GM20000 (cell line): Measurements from ENCODE around the gene FBXW5.

Source experiments
- DNase-seq: peaks from one replicate; pipeline ENCODE4 v3.0.0; 2012; ENCODE audit warnings: low spot score
- CTCF ChIP-seq: IDR thresholded peaks from 2 replicates; pipeline ENCODE4 v1.5.1; 2012; ENCODE audit warnings: mild to moderate bottlenecking, control low read depth; ENCODE audit errors: extremely low read depth, missing control alignments

FBXW5 gene

GRCh38 chr9:136969774-136970173, 25.2 kb upstream of the FBXW5 start:
- no peak for DNase-seq
- no peak for TF ChIP-seq CTCF

GRCh38 chr9:136969150-136969549, 24.6 kb upstream of the FBXW5 start:
- TF ChIP-seq CTCF = no peak
- DNase-seq = no peak

- no peak for TF ChIP-seq CTCF
- DNase-seq = no peak
Observed at GRCh38 chr9:136968333-136969127, 24.0 kb upstream of the FBXW5 start.

GRCh38 chr9:136965771-136966484, 21.4 kb upstream of the FBXW5 start:
- no peak for TF ChIP-seq CTCF
- no peak for DNase-seq

- DNase-seq = no peak
- TF ChIP-seq CTCF = no peak
Observed at GRCh38 chr9:136964833-136965422, 20.4 kb upstream of the FBXW5 start.

- DNase-seq = no peak
- no peak for TF ChIP-seq CTCF
Observed at GRCh38 chr9:136964171-136964689, 19.7 kb upstream of the FBXW5 start.

GRCh38 chr9:136963751-136964150, 19.2 kb upstream of the FBXW5 start:
- no peak for TF ChIP-seq CTCF
- no peak for DNase-seq
